Measurements from ENCODE around the gene FAM20A.
A peak's percentile ranks its signal among the peaks of the same experiment; 100 is the strongest.

The FAM20A gene

DNA sequence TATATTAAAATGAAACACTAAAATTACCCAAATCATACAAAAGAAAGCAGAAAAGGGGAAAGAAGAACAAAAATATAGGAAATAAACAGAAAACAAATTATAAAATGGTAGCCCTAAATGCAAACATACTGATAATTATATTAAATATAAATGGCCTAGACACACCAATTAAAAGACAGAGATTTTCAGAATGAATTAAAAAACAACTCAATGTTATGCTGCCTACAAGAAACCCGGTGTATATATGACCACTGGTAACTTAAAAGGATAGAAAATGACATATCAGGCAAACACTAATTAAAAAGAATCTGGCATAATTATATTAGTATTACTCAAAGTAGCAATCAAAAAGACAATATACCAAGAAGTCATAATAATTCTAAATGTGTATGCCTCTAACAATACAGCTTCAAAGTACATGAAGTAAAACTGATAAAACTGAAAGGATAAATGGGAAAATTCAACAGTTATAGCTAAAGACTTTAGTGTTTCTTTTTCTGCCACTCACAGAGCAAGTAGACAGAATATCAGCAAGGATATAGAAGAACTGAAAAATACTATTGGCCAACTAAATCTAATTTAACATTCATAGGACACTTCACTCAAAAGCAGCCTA lies 7.5 kb upstream of the FAM20A start:
- DNase-seq: no peak

DNA sequence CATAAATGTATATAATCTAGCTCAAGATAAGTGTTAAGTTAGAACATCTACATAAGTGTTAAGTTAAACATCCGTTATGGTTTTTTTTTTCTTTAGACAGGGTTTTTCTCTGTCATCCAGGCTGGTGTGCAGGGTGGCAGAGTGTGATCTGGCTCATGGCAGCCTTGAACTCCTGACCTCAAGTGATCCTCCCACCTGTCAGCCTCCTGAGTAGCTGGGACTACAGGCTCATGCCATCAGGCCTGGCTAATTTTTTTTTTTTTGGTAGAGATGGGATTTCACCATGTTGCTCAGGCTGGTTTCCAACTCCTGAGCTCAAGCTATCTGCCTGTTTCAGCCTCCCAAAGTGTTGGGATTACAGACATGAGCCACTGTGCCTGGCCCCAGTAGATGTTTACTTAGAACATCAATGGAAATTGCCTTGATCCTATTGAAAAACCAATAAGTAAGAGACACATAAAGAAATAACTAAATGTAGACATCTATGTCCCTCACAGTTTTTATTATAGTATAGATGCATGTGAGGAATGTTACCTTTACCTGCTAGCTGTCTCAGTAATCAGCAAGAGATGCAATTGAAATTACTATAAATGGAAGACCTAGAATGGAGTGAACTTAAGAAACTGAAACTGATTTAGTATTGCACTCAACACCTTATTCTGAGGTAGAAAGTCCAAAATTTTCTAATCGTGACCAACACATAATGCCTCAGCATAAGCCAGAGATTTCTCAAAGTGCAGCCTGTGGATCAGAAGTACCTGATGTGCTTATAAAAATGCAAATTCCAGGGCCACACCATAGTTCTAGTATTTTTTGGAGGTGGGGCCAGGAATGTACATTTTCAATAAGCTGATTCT lies 5.5 kb upstream of the FAM20A start:
- DNase-seq: no peak

- no peak for DNase-seq
These were observed 4.7 kb upstream of the FAM20A start for GRCh38 chr17:68605914-68606313.

GRCh38 chr17:68603656-68604055 lies 2.5 kb upstream of the FAM20A start:
- no peak for DNase-seq

- no peak for DNase-seq
These were observed 1.9 kb upstream of the FAM20A start for GRCh38 chr17:68603027-68603426.

DNA sequence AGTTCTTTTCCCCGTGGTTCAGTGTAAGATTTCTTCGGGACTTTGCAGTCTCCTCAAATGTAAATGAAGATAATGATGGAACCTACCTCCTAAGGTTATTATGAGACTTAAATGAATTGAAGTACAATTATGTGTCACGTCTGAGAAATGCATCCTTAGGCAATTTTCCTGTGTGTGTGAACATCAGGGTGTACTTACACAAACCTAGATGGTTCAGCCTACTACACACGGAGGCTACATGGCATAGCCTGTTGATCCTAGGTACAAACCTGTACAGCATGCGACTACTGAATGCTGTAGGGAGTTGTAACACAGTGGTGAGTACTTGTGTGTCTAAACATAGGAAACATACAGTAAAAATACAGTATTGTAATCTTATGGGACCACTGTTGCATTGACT lies 1.1 kb upstream of the FAM20A start:
- no peak for DNase-seq

GRCh38 chr17:68601565-68602288 lies 560 bp upstream of the FAM20A start:
- no peak for DNase-seq

DNA sequence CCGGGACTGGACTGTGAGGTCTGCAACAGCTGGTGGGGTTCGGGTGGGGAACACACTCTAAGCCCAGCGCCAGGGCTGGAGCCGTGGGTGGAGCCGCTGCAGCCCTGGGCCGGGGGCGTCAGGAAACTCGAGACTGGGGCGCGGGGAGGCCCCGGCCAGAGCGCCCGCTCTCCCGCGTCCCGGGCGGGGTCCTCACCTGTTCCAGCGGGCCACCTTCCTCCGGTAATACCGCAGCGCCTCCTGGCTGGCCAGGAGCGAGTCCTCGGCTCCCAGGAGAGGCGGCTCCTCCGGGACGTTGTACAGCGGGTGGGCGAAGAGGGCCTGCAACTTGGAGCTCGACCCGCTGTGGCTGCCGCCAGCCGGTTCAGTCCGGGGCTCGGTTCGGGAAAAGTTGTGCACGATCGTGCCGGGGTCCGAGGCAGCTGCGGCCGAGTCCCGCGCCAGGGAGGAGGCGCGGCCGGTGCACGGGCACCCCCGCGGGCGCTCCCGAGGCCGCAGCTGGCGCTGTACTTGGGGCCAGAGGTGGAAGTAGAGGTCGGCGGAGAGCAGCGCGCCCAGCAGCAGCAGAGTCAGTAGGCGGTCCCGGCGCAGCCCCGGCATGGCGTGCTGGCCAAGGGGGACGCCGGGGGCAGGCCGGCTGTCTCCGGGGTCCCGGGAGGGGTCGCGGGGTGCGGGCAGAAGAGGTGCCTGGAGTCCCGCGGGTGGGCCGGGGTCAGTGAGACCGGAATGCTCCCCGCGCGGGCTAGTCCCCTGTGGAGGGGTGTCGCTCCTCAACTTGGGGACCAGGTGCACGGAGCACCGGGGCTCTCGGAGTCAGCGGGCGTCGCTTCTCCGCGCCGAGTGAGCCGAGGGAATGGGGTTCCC lies 868 bp downstream of the FAM20A start:
- no peak for DNase-seq

DNA sequence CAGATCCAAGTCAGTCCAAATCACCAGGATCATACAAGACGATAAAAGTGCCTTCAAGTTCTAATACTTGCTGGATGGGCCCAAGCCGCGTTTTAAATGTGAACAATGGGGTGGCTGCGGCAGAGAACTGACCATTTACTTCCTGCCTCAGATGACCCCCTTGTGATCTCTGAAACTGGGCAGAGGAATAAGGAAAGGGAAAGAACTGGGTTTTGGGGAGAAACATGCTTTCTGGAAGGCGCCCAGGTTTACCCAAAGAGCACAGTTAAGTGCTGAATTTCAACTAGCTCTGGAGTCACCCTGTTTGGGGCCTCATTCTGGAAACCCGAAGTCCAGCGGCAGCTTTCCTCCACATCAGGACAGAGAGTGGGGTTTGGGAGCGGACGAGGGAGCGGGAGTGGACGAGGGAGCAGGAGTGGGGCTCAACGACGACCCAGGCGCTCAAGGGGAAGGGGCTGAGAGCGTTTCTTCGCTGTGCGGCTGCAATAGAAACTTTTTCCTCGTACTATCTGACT lies 1.6 kb downstream of the FAM20A start:
- DNase-seq: no peak

GRCh38 chr17:68599091-68599490 lies 2.1 kb downstream of the FAM20A start:
- DNase-seq: no peak

GRCh38 chr17:68598545-68598961 lies 2.6 kb downstream of the FAM20A start:
- DNase-seq: no peak

DNA sequence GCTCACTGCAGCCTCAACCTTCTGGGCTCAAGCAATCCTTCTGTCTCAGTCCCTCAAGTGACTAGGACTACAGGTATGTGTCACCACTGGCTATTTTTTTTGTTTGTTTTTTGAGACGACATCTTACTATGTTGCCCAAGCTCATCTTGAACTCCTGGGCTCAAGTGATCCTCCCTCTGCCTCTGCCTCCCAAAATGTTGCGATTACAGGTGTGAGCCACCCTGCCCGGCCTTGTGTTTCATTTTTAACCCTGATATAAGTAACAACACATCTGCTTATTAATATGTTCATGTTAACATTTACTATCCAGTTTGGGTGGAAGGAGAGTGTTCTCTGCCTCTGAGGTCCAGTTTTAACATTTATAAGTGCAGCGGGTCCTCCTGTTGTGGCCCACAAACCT lies 3.1 kb downstream of the FAM20A start:
- no peak for DNase-seq

DNA sequence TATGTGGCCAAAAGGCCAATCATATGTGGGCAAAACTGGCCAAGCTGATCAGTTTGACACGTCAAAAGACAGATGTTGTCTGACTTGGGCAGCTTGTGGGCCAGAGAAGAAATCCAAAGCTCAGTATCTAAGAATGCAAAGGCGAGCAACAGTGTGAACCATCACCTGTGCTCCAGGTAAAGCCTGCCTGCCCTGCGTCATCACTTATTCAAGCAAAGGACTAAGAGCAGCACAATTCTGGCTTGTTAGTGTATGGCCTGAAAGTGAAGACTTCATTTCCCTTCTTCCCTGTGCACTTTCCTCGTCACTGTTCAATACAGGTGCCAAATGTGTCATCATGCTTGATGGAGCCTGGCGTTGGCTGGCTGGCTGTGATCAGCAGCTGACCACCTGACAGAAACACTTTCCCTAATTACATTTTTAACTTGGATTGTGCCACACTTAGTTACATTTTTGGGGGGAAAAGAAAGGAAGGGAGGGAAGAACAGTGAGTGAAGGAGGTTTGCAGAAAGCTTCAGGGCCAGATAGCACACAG lies 4.7 kb downstream of the FAM20A start:
- DNase-seq: no peak

DNA sequence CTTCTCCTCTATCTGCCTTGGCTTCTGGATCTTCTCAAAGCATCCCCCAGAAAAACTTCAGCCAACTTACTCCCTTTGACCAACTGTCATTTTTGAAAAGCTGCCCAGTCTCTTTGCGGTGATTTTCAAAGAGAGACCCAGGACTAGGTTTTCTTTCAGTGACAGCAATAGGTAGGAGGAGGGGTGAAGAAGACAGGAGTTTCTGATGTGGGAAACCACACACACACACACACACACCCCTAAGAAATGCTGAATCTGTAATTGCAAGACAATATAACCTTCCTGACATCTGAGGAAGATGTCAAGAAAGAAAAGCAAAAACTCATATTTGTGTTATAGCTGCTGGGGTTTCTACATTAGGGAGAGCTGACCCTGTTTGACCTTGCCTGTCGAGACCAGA lies 5.2 kb downstream of the FAM20A start:
- DNase-seq: no peak

DNA sequence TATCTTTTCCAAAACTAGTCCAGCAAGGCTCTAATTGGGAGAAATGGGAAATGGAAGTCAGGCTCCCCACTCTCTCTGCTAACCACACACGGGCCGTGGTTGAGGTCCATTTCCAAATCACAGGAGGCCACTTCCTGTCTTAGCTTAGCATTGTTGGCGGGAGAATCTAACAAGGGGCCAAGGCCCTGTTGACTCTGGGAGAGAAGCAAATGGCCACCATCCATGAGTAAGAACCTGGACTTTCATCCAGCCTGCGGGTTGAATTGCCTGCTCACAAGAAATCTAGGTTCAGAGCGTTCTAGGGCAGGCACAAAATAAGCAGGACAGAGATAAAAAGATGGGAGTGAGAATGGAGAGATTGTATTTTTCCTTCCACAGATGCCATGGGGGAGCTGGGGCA lies 5.7 kb downstream of the FAM20A start:
- no peak for DNase-seq

- no peak for DNase-seq
These were observed 6.6 kb downstream of the FAM20A start for GRCh38 chr17:68594552-68594951.

GRCh38 chr17:68592682-68593641 lies 8.2 kb downstream of the FAM20A start:
- no peak for DNase-seq

- DNase-seq: no peak
These were observed 9.2 kb downstream of the FAM20A start for GRCh38 chr17:68592009-68592408.

- peak; percentile 64 for DNase-seq
These were observed 9.6 kb downstream of the FAM20A start for GRCh38 chr17:68591583-68591982.

- DNase-seq: no peak
These were observed 12.1 kb downstream of the FAM20A start for GRCh38 chr17:68589086-68589485.

DNA sequence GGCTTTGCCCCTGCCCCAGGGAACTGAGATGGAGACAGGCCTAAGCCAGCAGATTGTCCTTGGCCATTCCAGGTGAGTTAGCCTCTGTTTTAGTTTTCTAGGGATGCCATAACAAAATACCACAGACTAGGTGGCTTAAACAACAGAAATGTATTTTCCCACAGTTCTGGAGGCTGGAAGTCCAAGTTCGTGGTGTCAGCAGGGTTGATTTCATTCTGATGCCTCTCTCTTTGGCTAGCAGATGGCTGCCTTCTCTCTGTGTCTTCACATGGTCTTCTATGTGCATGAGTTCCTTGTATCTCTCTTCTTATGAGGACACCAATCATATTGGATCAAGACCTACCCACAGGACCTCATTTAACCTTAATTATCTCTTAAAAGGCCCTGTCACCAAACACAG lies 12.8 kb downstream of the FAM20A start:
- no peak for DNase-seq

Measured in NCI-H774 (cell line).